Esophagus muscularis mucosa (tissue), 3 donors: Measurements from ENCODE around the gene PLCG1.

Source experiments
- CTCF ChIP-seq, 3 experiments: fragments of 200-600 bp in 2 of 3; fragments of 450-650 bp in 1 of 3; sonication (generic) in 2 of 3; IDR thresholded peaks; one replicate each; pipeline ENCODE4 v1.5.1; 2017 to 2019; ENCODE audit warnings: antibody characterized with exemption in 3 of 3, mild to moderate bottlenecking in 2 of 3, moderate library complexity in 1 of 3
- POLR2A ChIP-seq: fragments of 450-650 bp; IDR thresholded peaks from one replicate; pipeline ENCODE4 v1.6.1; 2017; ENCODE audit warnings: antibody characterized with exemption, moderate library complexity, mild to moderate bottlenecking, low read depth

- no peak for TF ChIP-seq CTCF (IDR thresholded peaks at IDR 0.05)
- TF ChIP-seq POLR2A, result no peak
These were observed 40.3 kb downstream of the PLCG1 start for GRCh38 chr20:41177636-41178035.
